Retina (tissue), 1 donor: ENCODE measurements around the gene POGLUT3.
A peak's percentile ranks its signal among the peaks of the same experiment; 100 is the strongest.

ENCODE experiments used
- DNase-seq: peaks from one replicate; pipeline ENCODE4 v3.0.0-alpha.2; 2016

POGLUT3 gene

GRCh38 chr11:108498046-108498815 lies at the start of gene POGLUT3:
POGLUT3 (minus strand) TSS chr11:108498384; CDS start chr11:108498366, 18 bp downstream.
- DNase-seq = peak; percentile 81

DNA sequence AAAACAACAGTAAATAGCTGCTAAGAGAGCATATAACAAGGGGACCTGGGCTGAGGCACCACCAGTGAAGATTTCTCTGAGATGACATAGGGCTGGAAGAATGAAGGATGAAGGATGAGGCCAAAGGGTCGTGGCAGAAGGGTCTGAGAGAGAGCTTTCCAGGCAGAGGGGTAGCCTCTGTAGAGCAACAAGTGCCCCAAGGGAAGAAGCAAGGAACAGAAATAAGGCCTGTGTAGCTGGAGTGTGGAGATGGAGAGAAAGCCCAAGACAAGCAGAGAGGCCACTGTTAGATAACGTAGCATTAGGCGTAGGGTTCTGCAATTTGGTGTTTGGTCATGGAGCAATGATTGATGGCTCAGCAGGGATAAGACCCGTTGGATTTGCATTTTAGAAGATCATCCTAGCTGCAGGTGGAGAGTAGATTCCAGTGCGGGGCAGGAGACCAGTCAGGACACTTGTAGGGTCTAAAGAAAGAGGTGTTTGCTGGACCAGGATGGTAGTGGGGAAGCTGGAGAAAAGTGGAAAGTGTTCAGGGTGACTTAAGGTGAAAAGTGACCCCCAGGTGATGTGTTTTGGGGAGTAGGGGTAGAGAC lies 47.8 kb upstream of the POGLUT3 start:
- DNase-seq = no peak

DNA sequence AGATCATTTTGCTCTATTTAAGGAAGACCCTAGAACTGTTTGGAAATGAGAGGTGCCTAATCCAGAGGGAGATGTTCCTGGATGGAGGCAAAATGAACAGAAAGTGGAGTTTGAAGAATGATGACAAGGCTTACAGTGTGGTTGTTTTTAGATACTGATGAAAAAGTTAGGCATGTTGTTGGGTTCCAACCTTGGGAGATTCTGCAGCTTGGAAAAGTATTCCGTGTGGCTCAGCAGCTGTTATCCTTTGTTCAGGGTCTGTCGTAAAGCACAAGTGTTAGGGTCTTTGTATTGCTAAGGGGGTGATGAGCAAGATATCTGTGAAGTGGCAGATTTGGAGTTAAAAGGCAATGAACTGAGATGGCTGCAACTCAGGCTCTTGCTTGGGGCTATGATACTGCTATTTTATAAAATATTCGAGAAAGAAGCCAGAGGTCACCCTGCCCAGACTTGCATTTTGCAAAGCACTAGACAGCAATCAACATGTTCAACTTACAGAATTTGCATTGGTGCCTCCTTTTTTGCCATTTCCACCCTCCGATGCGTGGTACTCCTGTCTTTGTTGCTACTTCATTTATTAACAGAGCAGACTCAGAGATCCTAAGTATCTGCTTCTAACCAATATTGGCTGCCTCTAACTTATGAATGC lies 45.3 kb upstream of the POGLUT3 start:
- no peak for DNase-seq

GRCh38 chr11:108541531-108541930 lies 43.3 kb upstream of the POGLUT3 start:
- DNase-seq = no peak

DNA sequence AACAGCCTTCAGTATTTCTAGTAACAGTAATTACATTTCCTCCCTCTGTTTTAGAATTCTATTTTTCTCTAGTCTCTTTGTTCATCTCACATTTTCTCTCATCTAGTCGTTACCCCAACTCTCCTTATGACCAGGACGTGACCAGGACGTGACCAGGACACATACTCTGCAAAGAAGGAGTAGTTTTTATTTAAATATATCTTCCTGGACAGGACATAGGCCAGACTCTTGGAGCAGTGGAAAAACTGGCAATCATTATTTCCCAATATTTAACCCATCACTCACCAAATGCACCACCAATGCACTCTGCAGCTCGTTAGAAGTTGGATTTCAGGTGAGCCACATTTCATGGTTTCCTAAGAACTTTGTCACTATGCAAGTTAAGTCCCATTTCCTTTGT lies 40.3 kb upstream of the POGLUT3 start:
- DNase-seq = no peak

- no peak for DNase-seq
Measured at GRCh38 chr11:108538022-108538424, 39.8 kb upstream of the POGLUT3 start.

DNA sequence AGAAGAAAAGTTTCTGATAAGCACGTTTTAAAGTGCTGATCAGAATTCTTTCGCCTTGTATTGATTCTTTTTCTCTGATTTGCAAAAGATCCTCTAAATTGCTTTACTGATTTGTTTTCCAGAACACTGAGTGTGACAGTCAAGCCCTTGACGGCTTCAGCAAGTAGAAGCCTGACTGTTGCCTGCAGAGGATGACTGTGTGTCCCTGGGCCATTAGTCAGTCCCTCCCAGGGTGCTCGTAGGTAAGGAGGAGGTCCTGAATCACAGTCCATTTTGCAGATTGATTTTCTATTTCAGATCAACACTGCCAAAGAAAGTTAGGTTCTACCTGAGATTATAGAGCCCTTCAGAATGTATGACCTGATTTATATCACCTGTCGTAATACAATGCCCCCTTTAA lies 38.6 kb upstream of the POGLUT3 start:
- no peak for DNase-seq

DNA sequence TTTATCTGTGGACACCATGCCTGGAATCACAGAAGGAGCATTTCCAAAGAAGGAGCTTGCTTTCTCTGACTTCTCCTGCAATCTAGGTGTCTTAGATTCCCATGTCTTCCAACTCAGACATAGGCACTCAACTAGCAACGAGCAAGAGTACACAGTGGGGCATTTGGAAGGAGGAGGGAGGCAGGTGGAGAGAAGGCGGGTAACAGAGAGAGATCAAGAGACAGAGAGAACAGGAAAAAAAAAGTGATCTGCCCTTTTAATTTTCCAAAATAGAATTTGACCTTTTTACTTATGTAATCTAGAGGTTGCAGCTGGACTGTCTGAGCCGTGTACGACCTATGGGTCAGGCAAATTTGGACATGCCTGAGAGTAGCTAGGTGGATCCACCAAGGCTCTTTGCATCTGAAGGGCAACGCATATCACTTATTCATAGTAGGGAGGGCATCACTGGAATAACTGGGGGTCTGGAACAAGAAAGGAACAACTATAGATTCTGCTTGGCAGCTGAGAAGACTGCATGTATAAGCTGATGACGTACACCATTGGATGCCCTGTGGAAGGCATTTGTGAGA lies 37.3 kb upstream of the POGLUT3 start:
- no peak for DNase-seq

DNA sequence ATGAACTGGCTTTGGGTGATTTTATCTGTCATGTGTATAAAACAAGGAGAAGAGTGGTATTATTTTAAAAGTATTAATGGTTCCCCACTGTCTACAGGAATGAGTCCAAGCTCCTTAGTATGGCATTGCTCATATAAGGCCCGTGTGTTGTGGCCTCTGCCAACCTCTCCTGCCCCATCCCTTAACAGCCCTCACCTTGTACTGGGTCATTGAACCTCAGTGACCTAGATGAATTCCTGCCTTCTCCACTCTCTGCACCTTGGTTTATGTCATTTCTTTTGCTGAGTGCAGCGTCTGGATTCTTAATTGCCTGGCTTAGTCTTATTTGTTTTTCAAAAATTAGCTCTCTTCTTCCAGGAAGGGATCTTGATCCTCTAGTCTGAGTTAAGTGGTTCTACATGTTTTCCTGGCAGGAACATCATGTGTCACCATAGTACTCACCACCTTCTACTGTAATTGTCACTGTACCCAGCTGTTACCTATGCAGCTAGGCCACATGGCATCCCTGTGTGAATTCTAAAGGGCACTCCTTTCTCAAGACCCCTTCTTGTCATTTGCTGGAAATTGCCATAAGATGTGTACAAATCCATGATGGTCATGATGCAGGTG lies 36.2 kb upstream of the POGLUT3 start:
- DNase-seq = no peak

- DNase-seq = no peak
Measured at GRCh38 chr11:108530426-108530825, 32.2 kb upstream of the POGLUT3 start.

GRCh38 chr11:108527382-108527781 lies 29.2 kb upstream of the POGLUT3 start:
- DNase-seq = no peak

DNA sequence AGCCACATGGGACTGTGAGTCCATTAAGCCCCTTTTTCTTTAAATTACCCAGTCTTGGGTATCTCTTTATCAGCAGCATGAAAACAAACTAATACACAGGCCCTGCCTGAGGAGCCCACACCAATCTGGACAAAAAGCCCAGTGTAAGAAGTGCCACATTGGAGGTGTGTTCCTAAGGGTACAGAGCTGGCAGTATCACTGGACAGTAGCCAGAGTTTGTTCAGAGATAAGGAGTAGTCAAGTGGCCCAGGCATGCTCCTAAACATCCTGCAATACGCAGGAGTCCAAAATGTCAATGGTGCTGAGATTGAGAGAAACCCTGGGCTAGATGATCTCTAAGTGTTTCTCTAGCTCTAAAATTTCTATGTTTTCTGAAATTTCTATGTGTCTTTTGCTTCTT lies 27.0 kb upstream of the POGLUT3 start:
- DNase-seq = no peak

GRCh38 chr11:108524422-108524821 lies 26.2 kb upstream of the POGLUT3 start:
- DNase-seq = no peak

DNA sequence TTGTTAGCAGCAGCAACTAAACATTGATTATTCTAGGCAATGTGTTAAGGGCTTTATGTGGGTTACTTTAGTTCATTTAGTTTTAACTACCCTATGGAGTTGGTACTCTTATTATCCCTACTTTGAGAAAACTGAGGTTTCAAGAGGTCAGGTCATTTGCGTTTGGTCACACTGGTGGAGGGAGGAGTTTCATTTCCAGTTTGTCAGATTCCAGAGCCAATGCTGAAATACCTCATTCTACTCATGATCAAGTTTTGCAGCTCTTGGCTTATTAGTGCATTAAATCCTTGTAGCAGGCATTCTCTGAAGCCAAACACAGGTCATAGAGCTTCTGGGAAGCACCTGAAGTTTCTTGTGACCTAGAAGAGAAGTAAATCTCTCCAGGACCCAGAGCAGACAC lies 24.1 kb upstream of the POGLUT3 start:
- no peak for DNase-seq

GRCh38 chr11:108518581-108518980 lies 20.4 kb upstream of the POGLUT3 start:
- DNase-seq = no peak

DNA sequence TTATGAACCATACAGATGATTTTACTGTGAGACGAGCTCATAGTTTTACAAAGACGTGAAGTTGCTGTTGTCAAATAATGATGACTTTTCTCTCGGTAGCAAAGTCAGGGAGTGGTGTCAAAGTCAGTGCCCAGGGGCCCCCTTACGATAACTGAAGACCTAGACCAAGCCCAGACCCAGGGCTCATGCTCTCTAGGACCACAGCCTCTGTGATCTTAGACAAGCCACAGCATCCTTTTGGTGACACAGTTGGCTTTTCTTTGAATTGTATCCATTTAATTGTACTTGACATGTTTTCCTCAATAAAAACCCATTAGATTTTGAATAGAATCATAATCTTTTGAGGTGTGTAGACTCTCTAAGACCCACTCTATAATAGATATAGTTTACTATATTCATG lies 17.9 kb upstream of the POGLUT3 start:
- no peak for DNase-seq

DNA sequence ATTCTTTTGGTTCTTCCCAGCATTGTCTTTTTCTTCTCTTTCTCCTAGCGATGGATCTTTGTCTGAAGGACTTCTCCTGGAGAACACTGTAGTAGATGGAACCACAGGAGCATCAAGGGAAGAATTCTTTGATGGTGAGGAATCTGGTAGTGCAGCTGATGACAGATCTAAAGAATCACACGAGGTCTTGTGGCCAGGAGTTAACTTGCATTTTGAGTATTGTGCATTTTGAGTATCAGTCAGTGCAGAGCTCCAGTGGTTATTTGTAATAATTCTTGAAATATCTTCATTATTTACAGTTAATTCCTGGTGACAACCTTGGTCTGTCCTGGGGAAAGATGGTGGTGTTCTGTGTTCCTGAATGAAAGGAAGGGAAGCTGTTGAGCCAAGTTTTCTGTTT lies 14.5 kb upstream of the POGLUT3 start:
- no peak for DNase-seq

DNA sequence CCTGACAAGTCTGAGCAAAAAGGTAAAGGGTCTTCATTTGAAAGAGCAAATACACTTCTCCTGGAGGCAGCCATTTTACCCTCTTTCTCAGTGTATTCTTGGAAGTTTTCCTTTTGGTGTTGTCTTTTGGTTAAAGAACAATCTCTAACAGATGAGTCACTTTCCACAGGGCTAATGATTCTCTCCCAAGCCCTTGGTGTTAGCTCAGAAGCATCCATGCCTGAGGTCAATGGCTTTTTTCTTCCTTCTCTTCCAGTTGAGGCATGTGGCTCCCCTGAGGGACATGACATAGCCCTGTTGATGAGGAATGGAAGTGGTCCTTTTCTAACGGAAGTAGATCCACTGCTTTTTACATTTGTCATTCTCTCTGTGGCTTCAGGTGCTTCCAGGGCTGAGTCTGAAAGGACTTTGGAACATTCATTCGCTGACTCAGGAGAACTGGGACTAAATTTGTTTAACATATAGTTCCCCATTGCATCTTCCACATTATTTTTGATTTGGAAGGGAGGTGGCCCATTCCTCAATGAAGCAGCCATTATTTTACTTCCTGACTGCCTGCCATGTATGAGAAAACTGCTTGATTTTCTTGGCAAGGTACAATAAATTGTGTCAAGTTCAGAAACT lies 13.8 kb upstream of the POGLUT3 start:
- DNase-seq = no peak

- DNase-seq = no peak
Measured at GRCh38 chr11:108508653-108509593, 10.7 kb upstream of the POGLUT3 start.

DNA sequence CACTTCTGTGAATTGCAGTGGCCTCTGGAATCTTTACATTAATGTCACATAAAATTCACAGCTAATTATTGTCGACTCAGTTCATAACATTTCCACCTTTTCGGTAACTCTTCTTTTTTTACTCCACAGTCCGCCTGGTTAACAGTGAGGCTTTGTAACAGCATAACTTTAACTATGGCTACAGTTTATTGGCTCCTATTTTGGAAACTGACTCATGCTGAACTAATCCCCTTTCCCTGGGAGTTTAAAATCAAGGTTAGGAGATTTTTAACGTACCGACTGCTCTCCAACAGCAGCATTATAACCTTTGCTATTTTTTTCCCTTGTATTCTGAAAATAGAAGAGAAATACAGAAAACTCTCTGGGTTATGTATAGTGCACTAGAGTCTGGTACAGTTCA lies 3.2 kb upstream of the POGLUT3 start:
- DNase-seq = no peak

DNA sequence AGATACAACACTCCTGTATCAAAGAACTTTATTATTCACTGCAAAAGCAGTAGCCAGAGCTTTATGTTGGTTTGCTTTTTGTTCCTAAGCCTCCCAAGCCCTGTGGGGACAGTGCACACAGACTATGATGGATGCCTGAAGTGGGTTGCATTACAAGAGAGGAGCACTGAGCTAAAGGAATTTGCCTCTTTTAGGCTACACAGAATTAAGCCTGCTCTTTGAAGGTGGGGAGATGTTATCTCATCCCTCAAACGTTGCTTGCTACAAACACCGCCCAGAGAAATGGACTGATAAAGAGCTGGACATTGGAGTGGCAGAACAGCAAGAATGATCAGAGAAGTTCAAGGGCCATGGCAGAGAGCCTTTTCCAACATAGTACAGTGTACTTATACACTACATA lies 2.5 kb upstream of the POGLUT3 start:
- no peak for DNase-seq

- no peak for DNase-seq
Measured at GRCh38 chr11:108500169-108500568, 2.0 kb upstream of the POGLUT3 start.
